ENCODE data around the gene GNB2. TPM values are rescaled to one million over a fixed set of nuclear protein-coding genes. Genes with fewer than 3 reads are reported as not detected.
A peak's percentile ranks its signal among the peaks of the same experiment; 100 is the strongest.

Gene GNB2
- total and polyA plus RNA-seq, 2 of the 13 experiments (the other 11 are each of a cell fraction or from before 2014, with no cell fraction given), result 48.3 to 67.1 TPM

- TF ChIP-seq USF2 (IDR thresholded peaks at IDR 0.05; ENCODE audit: low read depth, low read length), result no peak
- TF ChIP-seq USF2 (CRISPR knock-in tag; IDR thresholded peaks at IDR 0.05; ENCODE audit: borderline replicate concordance), result 0 out of 2 replicates have a peak, but pooled peaks have one; percentile 24
- no peak for TF ChIP-seq SMC3 (IDR thresholded peaks at IDR 0.05; ENCODE audit: low read length)
- TF ChIP-seq REST (IDR thresholded peaks at IDR 0.05; ENCODE audit: borderline replicate concordance in 1 of 2, low read depth in 1 of 2, low read length in 2 of 2), result peak in 1 of 2 experiments; percentile 43; a peak in 1 of 4 replicates
- peak; percentile 20; the same call in 1 of the 2 replicates for TF ChIP-seq SIN3A (IDR thresholded peaks at IDR 0.05; ENCODE audit: borderline replicate concordance, low read depth, low read length)
- no peak for TF ChIP-seq CENPT (CRISPR knock-in tag; IDR thresholded peaks at IDR 0.05; ENCODE audit: low read depth)
- peak; percentile 88 for TF ChIP-seq ZSCAN29 (CRISPR knock-in tag; conservative IDR thresholded peaks at IDR 0.05)
- peak; percentile 63 for TF ChIP-seq SNAPC4 (CRISPR knock-in tag; IDR thresholded peaks at IDR 0.05)
These were observed 32.5 kb downstream of the GNB2 start, which contains the start of gene POP7 (continued) for GRCh38 chr7:100705753-100706671.
